Lower leg skin (tissue), 4 donors: ENCODE measurements around the gene CARD14. TPM values are rescaled to one million over a fixed set of nuclear protein-coding genes. Genes with fewer than 3 reads are reported as not detected.

ENCODE experiments used
- DNase-seq, 2 donors: peaks; one replicate each; pipeline ENCODE4 v3.0.0-alpha.2; 2019; ENCODE audit warnings: low spot score in 2 of 2
- H3K4me3 ChIP-seq: fragments of 200-600 bp; sonication (generic); 2 replicates; pipeline ENCODE4 v1.5.1; 2017; ENCODE audit warnings: mild to moderate bottlenecking, low read depth; ENCODE audit not compliant: poor library complexity, severe bottlenecking
- CTCF ChIP-seq, 3 donors: fragments of 450-650 bp; IDR thresholded peaks; one replicate each; pipeline ENCODE4 v1.5.1; 2016; ENCODE audit warnings: antibody characterized with exemption in 3 of 3, mild to moderate bottlenecking in 3 of 3, moderate library complexity in 2 of 3
- POLR2A ChIP-seq, 2 donors: fragments of 450-650 bp; IDR thresholded peaks; one replicate each; pipeline ENCODE4 v1.6.1; 2016 to 2017; ENCODE audit warnings: antibody characterized with exemption in 2 of 2, mild to moderate bottlenecking in 1 of 2, moderate library complexity in 1 of 2
- WGBS, 2 donors: methylation state at CpG; one replicate each; pipeline ENCODE4 v1.1.5; 2018; 5-methylcytosine and 5-hydroxymethylcytosine counted together
- intact Hi-C: fragments of 100-400 bp; cut with DNase I; formaldehyde crosslinking; loops from one replicate; pipeline ENCODE4 v1.15.0; 2023; ENCODE audit warnings: low total_unique reads
- total RNA-seq, 4 donors: library from RNA; depleted of rRNA; stranded (reverse); fragments of >200 nt; gene quantifications; one replicate each; pipeline ENCODE4 v1.1.0, GENCODE V29; 2016

Gene CARD14
- 10 to 100 TPM; 52.3 to 73.2 (median 57.5) TPM for total RNA-seq

GRCh38 chr17:80169784-80170500 lies at the start of gene CARD14:
CARD14 (plus strand) TSS chr17:80170030; CDS start chr17:80181439, 11,409 bp downstream.
- intact Hi-C loops, result no loop called here
- 54 to 57% methylated on average over 19 of the region's 19 CpGs for WGBS, 2 donors
- TF ChIP-seq CTCF (IDR thresholded peaks at IDR 0.05) (no peak), POLR2A (IDR thresholded peaks at IDR 0.05) (no peak)
- H3K4me3 ChIP-seq, result no peak within 1 kb of the TSS
- DNase-seq, result no peak

GRCh38 chr17:80122026-80122575 lies 47.7 kb upstream of the CARD14 start:
- intact Hi-C loops, result no loop called here
- DNase-seq, result peak in 1 of 2 donors; percentile 81
- TF ChIP-seq CTCF (IDR thresholded peaks at IDR 0.05) (no peak), POLR2A (IDR thresholded peaks at IDR 0.05) (no peak)
- 90% methylated on average over 17 of the region's 17 CpGs for WGBS, 2 donors
- no peak overlapping the region for H3K4me3 ChIP-seq

- WGBS, 2 donors, result 79 to 88% methylated on average over 6 of the region's 6 CpGs
- TF ChIP-seq POLR2A (IDR thresholded peaks at IDR 0.05), result no peak
- no peak for TF ChIP-seq CTCF (IDR thresholded peaks at IDR 0.05)
- intact Hi-C loops, result no loop called here
- H3K4me3 ChIP-seq, result no peak overlapping the region
- peak in 1 of 2 donors; percentile 75 for DNase-seq
Measured at GRCh38 chr17:80122926-80123505, 46.8 kb upstream of the CARD14 start.

GRCh38 chr17:80123791-80124190 lies 46.0 kb upstream of the CARD14 start:
- intact Hi-C loops, result no loop called here
- peak in 1 of 2 donors; percentile 79 for DNase-seq
- TF ChIP-seq POLR2A (IDR thresholded peaks at IDR 0.05), result no peak
- TF ChIP-seq CTCF (IDR thresholded peaks at IDR 0.05), result no peak
- no peak overlapping the region for H3K4me3 ChIP-seq
- WGBS, 2 donors, result 72 to 74% methylated on average over 15 of the region's 15 CpGs

GRCh38 chr17:80124351-80124981 lies 45.4 kb upstream of the CARD14 start:
- WGBS, 2 donors, result 42 to 45% methylated on average over 14 to 15 of the region's 15 CpGs
- intact Hi-C loops, result no loop called here
- DNase-seq, result peak in 1 of 2 donors; percentile 84
- TF ChIP-seq POLR2A (IDR thresholded peaks at IDR 0.05) (no peak), CTCF (IDR thresholded peaks at IDR 0.05) (no peak)
- no peak overlapping the region for H3K4me3 ChIP-seq
